Right cardiac atrium (tissue), 5 donors: Measurements from ENCODE around the gene CNST. TPM values are rescaled to one million over a fixed set of nuclear protein-coding genes. Genes with fewer than 3 reads are reported as not detected.
"Not testable (repeated sequence)": the region's sequence is repeated elsewhere in the genome, so short reads cannot be mapped to it uniquely, and the experiment has no call there.

ENCODE experiments used
- ATAC-seq, 2 donors: fragments of 200-7000 bp; cut with Tn5 transposase; one replicate each; pipeline versions ENCODE4 v1.8.0 to v1.9.1; 2020; ENCODE audit warnings: moderate library complexity in 2 of 2, mild to moderate bottlenecking in 1 of 2
- DNase-seq, 3 donors: peaks; one replicate each; pipeline ENCODE4 v3.0.0-alpha.2; 2020
- H3K27ac ChIP-seq: one replicate; pipeline ENCODE4 v1.5.1; 2013; ENCODE audit warnings: mild to moderate bottlenecking, low read length, control low read depth, moderate library complexity
- H3K27me3 ChIP-seq: one replicate; pipeline ENCODE4 v1.6.1; 2013; ENCODE audit not compliant: control insufficient read depth, insufficient read depth
- H3K4me1 ChIP-seq: one replicate; pipeline ENCODE4 v1.6.1; 2013; ENCODE audit warnings: low read length; ENCODE audit not compliant: control insufficient read depth, insufficient read depth
- H3K4me3 ChIP-seq: one replicate; pipeline ENCODE4 v1.5.1; 2013; ENCODE audit warnings: low read length, control low read depth
- H3K9me3 ChIP-seq: one replicate; pipeline ENCODE4 v1.6.1; 2013; ENCODE audit warnings: low read length; ENCODE audit not compliant: control insufficient read depth
- WGBS: extraction: QIAGEN DNeasy Blood & Tissue Kit; methylation state at CpG from one replicate; pipeline ENCODE4 v1.1.7; 2013; 5-methylcytosine and 5-hydroxymethylcytosine counted together
- intact Hi-C, 4 donors: fragments of 100-400 bp; cut with DNase I; formaldehyde crosslinking; loops; one replicate each; pipeline versions ENCODE4 v1.11.0 to v1.14.0; 2022 to 2023
- polyA plus RNA-seq: library from polyadenylated mRNA; stranded (reverse); fragments of 200-250 nt; gene quantifications from one replicate; pipeline ENCODE4 v1.2.3, GENCODE V29; 2013
- total RNA-seq, 4 donors: library from RNA; stranded (reverse); fragmentation: NEBNext Ultra II Directional; extraction: Animal tissue kit (Norgen Biotek cat#: 25700); gene quantifications; one replicate each; pipeline ENCODE4 v1.2.1, GENCODE V29; 2021
- donor health status: healthy with polysubstance abuse.
- donor health status: DM: no; HTN: yes; CAD: no.
- donor health status: DM: no; HTN: no; CAD: no.
- donor health status: DM: no; HTN: yes; CAD: no; lungs with severe emphysema.
- donor health status: DM: yes; HTN: yes; CAD: no.

CNST gene
- total and polyA plus RNA-seq, 5 donors, result 7.3 to 32.6 (median 19.7) TPM

- Histone ChIP-seq H3K4me1 (peaks cover 9% of the 10 kb centered on the region), H3K4me3 (no peak overlapping the region), H3K9me3 (no peaks in the 10 kb centered on the region), H3K27me3 (no peaks in the 10 kb centered on the region), H3K27ac (peak overlapping the region; percentile 71)
- intact Hi-C loops, result loop anchor here in 1 of 4 donors (5.0 kb wide), 1 partner anchor 33 kb away; no protein-coding TSS in a partner anchor
- DNase-seq, result no peak
- WGBS, result 39% methylated on average over 8 of the region's 8 CpGs
- no peak for ATAC-seq
Measured at GRCh38 chr1:246680190-246680589, 113.9 kb downstream of the CNST start.

GRCh38 chr1:246680696-246681130, 114.5 kb downstream of the CNST start:
- Histone ChIP-seq H3K27ac (peak overlapping the region; percentile 23), H3K4me1 (peaks cover 9% of the 10 kb centered on the region), H3K27me3 (no peaks in the 10 kb centered on the region), H3K4me3 (no peak overlapping the region), H3K9me3 (no peaks in the 10 kb centered on the region)
- no peak for DNase-seq
- intact Hi-C loops, result loop anchor here in 1 of 4 donors (5.0 kb wide), 1 partner anchor 33 kb away; no protein-coding TSS in a partner anchor
- 54% methylated on average over 10 of the region's 10 CpGs for WGBS
- ATAC-seq, result no peak

- DNase-seq, result peak; percentile 61 to 89 (median 83)
Measured at GRCh38 chr1:246681900-246682895, 115.9 kb downstream of the CNST start.

GRCh38 chr1:246683521-246683920, 117.3 kb downstream of the CNST start:
- no peak overlapping the region for H3K27ac ChIP-seq

More at GRCh38 chr1:246681900-246682895, 115.9 kb downstream of the CNST start:
- Histone ChIP-seq H3K4me3 (no peak overlapping the region), H3K4me1 (peaks cover 9% of the 10 kb centered on the region), H3K9me3 (no peaks in the 10 kb centered on the region), H3K27ac (peak overlapping the region; percentile 83), H3K27me3 (no peaks in the 10 kb centered on the region)
- intact Hi-C loops, result loop anchor here in 1 of 4 donors (5.0 kb wide), 1 partner anchor 35 kb away; no protein-coding TSS in a partner anchor
- 50% methylated on average over 15 of the region's 15 CpGs for WGBS
- peak; percentile 70 to 73 for ATAC-seq

GRCh38 chr1:246687002-246687401, 120.7 kb downstream of the CNST start:
- H3K4me1 ChIP-seq, result no peaks in the 10 kb centered on the region
- intact Hi-C loops, result no loop called here
- DNase-seq, result no peak
- no peaks in the 10 kb centered on the region for H3K9me3 ChIP-seq
- no peaks in the 10 kb centered on the region for H3K27me3 ChIP-seq
- no peak overlapping the region for H3K27ac ChIP-seq
- no peak for ATAC-seq
- no peak overlapping the region for H3K4me3 ChIP-seq
- WGBS, result 80% methylated on average over 14 of the region's 14 CpGs

More at GRCh38 chr1:246683521-246683920, 117.3 kb downstream of the CNST start:
- intact Hi-C loops, result loop anchor here in 1 of 4 donors (5.0 kb wide), 1 partner anchor 36 kb away; no protein-coding TSS in a partner anchor
- ATAC-seq (no peak), DNase-seq (no peak)
- 93% methylated on average over 9 of the region's 9 CpGs for WGBS
- no peaks in the 10 kb centered on the region for H3K9me3 ChIP-seq
- peaks cover 7% of the 10 kb centered on the region for H3K4me1 ChIP-seq
- no peaks in the 10 kb centered on the region for H3K27me3 ChIP-seq
- H3K4me3 ChIP-seq, result no peak overlapping the region

- intact Hi-C loops, result loop anchor here in 1 of 4 donors (10.0 kb wide), 1 partner anchor 185 kb away; the partner anchor contains the start of gene SMYD3
- ATAC-seq (peak; percentile 81 to 88), DNase-seq (peak; percentile 55 to 83 (median 72))
- no peaks in the 10 kb centered on the region for H3K9me3 ChIP-seq
- H3K4me1 ChIP-seq, result no peaks in the 10 kb centered on the region
- H3K4me3 ChIP-seq, result peak overlapping the region; percentile 47
- H3K27ac ChIP-seq, result no peak overlapping the region
- no peaks in the 10 kb centered on the region for H3K27me3 ChIP-seq
- WGBS, result 17% methylated on average over 16 of the region's 16 CpGs
Measured at GRCh38 chr1:246689409-246690008, 123.3 kb downstream of the CNST start.

GRCh38 chr1:246690100-246690499, 123.8 kb downstream of the CNST start:
- no peaks in the 10 kb centered on the region for H3K27me3 ChIP-seq
- intact Hi-C loops, result loop anchor here in 1 of 4 donors (10.0 kb wide), 1 partner anchor 185 kb away; the partner anchor contains the start of gene SMYD3
- peak overlapping the region; percentile 47 for H3K4me3 ChIP-seq
- H3K9me3 ChIP-seq, result no peaks in the 10 kb centered on the region
- ATAC-seq (no peak), DNase-seq (no peak)
- WGBS, result 75% methylated on average over 12 of the region's 12 CpGs
- no peak overlapping the region for H3K27ac ChIP-seq
- H3K4me1 ChIP-seq, result no peaks in the 10 kb centered on the region

GRCh38 chr1:246691622-246692495, 125.6 kb downstream of the CNST start:
- Histone ChIP-seq H3K9me3 (no peaks in the 10 kb centered on the region), H3K4me1 (no peaks in the 10 kb centered on the region), H3K27me3 (no peaks in the 10 kb centered on the region), H3K27ac (peak overlapping the region; percentile 63), H3K4me3 (no peak overlapping the region)
- WGBS, result 53% methylated on average over 15 of the region's 15 CpGs
- no peak for ATAC-seq
- DNase-seq, result no peak
- intact Hi-C loops, result loop anchor here in 1 of 4 donors (10.0 kb wide), 1 partner anchor 187 kb away; the partner anchor contains the start of gene SMYD3

GRCh38 chr1:246694213-246694895, 128.1 kb downstream of the CNST start:
- H3K9me3 ChIP-seq, H3K27me3 ChIP-seq, H3K4me3 ChIP-seq, H3K4me1 ChIP-seq, ATAC-seq, H3K27ac ChIP-seq, DNase-seq: not testable (repeated sequence)
- 90% methylated on average over 10 of the region's 10 CpGs for WGBS
- intact Hi-C loops, result loop anchor here in 1 of 4 donors (10.0 kb wide), 1 partner anchor 190 kb away; the partner anchor contains the start of gene SMYD3
